ENCODE data around the gene SCFD2. TPM values are rescaled to one million over a fixed set of nuclear protein-coding genes. Genes with fewer than 3 reads are reported as not detected.

SCFD2 gene
- total RNA-seq, 1 experiment from 2014 or later = 12.4 TPM

- Mint-ChIP-seq H3K9me3 (no peaks in the 10 kb centered on the region), H3K4me3 (no peak overlapping the region), H3K27me3 (ENCODE audit: low read depth) (no peaks in the 10 kb centered on the region), H3K27ac (no peak overlapping the region), H3K36me3 (no peaks in the 10 kb centered on the region), H3K4me1 (no peaks in the 10 kb centered on the region)
- ChIA-PET POLR2A (no interaction called here), CTCF (no interaction called here)
- DNase-seq (ENCODE audit: low spot score) (no peak), ATAC-seq (no peak)
- TF ChIP-seq EMX1 (CRISPR knock-in tag; IDR thresholded peaks at IDR 0.05) = no peak
- TF ChIP-seq ZNF512 (CRISPR knock-in tag; IDR thresholded peaks at IDR 0.05; ENCODE audit: borderline replicate concordance) = no peak
- TF ChIP-seq IRF2 (CRISPR knock-in tag; IDR thresholded peaks at IDR 0.05; ENCODE audit: borderline replicate concordance, low read depth) = no peak
- no peak for TF ChIP-seq ZNF263 (CRISPR knock-in tag; IDR thresholded peaks at IDR 0.05; ENCODE audit: low read depth)
- no peak for TF ChIP-seq FOXK1 (CRISPR knock-in tag; IDR thresholded peaks at IDR 0.05)
- TF ChIP-seq, protein P1, sequence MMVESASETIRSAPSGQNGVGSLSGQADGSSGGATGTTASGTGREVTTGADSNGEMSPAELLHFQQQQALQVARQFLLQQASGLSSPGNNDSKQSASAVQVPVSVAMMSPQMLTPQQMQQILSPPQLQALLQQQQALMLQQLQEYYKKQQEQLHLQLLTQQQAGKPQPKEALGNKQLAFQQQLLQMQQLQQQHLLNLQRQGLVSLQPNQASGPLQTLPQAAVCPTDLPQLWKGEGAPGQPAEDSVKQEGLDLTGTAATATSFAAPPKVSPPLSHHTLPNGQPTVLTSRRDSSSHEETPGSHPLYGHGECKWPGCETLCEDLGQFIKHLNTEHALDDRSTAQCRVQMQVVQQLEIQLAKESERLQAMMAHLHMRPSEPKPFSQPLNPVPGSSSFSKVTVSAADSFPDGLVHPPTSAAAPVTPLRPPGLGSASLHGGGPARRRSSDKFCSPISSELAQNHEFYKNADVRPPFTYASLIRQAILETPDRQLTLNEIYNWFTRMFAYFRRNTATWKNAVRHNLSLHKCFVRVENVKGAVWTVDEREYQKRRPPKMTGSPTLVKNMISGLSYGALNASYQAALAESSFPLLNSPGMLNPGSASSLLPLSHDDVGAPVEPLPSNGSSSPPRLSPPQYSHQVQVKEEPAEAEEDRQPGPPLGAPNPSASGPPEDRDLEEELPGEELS (CRISPR knock-in tag; IDR thresholded peaks at IDR 0.05) = no peak
- TF ChIP-seq, protein P2, sequence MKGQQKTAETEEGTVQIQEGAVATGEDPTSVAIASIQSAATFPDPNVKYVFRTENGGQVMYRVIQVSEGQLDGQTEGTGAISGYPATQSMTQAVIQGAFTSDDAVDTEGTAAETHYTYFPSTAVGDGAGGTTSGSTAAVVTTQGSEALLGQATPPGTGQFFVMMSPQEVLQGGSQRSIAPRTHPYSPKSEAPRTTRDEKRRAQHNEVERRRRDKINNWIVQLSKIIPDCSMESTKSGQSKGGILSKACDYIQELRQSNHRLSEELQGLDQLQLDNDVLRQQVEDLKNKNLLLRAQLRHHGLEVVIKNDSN (CRISPR knock-in tag; IDR thresholded peaks at IDR 0.05) = no peak
- TF ChIP-seq ZNF138 (CRISPR knock-in tag; conservative IDR thresholded peaks at IDR 0.05) = no peak
- TF ChIP-seq ZNF219 (CRISPR knock-in tag; IDR thresholded peaks at IDR 0.05; ENCODE audit: borderline replicate concordance) = no peak
- no peak for TF ChIP-seq OVOL2 (CRISPR knock-in tag; IDR thresholded peaks at IDR 0.05; ENCODE audit: borderline replicate concordance)
- no peak for TF ChIP-seq TEAD4 (CRISPR knock-in tag; IDR thresholded peaks at IDR 0.05)
These were observed 315.5 kb downstream of the SCFD2 start for GRCh38 chr4:53050361-53050774.

DNA sequence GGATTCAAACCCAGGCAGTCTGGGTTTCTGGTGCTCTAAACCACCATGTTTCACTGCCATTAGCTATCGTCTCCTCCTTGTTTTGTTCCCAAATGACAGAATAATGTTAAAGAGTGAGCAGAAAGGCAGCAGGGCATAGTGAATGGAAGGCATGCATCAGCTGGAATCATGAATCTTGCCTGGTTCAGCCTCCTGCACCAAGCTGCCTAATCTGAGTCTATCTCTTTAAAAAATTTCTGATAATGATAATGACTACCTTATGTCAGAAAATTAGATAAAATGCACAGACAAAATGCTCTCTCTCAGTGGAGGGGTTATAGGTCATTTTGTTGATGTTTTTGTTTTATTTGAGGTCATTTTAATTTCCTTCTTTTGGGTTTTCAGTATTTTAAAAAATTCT lies 316.3 kb downstream of the SCFD2 start:
- no peak for DNase-seq (ENCODE audit: low spot score)
- H3K36me3 Mint-ChIP-seq = no peaks in the 10 kb centered on the region
- ChIA-PET CTCF (no interaction called here), POLR2A (no interaction called here)
- peaks cover 1% of the 10 kb centered on the region for H3K4me1 Mint-ChIP-seq
- H3K4me3 Mint-ChIP-seq = no peak overlapping the region
- no peaks in the 10 kb centered on the region for H3K27me3 Mint-ChIP-seq (ENCODE audit: low read depth)
- no peak for TF ChIP-seq JAZF1 (CRISPR knock-in tag; IDR thresholded peaks at IDR 0.05)
- no peak for TF ChIP-seq EMX1 (CRISPR knock-in tag; IDR thresholded peaks at IDR 0.05)
- no peak for ATAC-seq
- no peak overlapping the region for H3K27ac Mint-ChIP-seq
- H3K9me3 Mint-ChIP-seq = no peaks in the 10 kb centered on the region

DNA sequence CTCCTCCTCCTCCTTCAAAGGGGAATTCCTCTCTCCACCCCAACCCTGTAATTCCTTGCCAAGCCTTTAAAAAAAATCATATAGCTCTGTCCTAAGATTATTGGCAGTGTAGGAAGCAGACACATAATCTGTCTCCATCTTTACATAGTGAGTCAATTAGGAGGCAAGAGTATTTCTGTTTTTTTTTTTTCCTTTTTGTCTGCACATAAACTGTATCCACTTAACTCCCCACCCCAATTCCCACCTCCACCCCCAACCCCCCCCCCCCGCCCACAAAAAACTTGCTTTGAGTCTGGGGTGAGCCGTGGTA lies 321.3 kb downstream of the SCFD2 start:
- H3K4me1 Mint-ChIP-seq = peaks cover 9% of the 10 kb centered on the region
- DNase-seq (ENCODE audit: low spot score) (no peak), ATAC-seq (no peak)
- no peak for TF ChIP-seq ZMAT4 (CRISPR knock-in tag; IDR thresholded peaks at IDR 0.05)
- no peak for TF ChIP-seq EMX1 (CRISPR knock-in tag; IDR thresholded peaks at IDR 0.05)
- no peak for TF ChIP-seq GABPB1 (CRISPR knock-in tag; IDR thresholded peaks at IDR 0.05)
- no peak for TF ChIP-seq ZBTB43 (CRISPR knock-in tag; IDR thresholded peaks at IDR 0.05)
- no peaks in the 10 kb centered on the region for H3K9me3 Mint-ChIP-seq
- H3K27me3 Mint-ChIP-seq (ENCODE audit: low read depth) = no peaks in the 10 kb centered on the region
- no peak overlapping the region for H3K27ac Mint-ChIP-seq
- POLR2A ChIA-PET = no interaction called here
- no peak overlapping the region for H3K4me3 Mint-ChIP-seq
- H3K36me3 Mint-ChIP-seq = no peaks in the 10 kb centered on the region
- CTCF ChIA-PET = interaction anchor here (1.1 kb wide), 1 partner anchor 1189 kb away, joined by 4 read pairs; no protein-coding TSS in a partner anchor

All from WTC11 (cell line).